ENCODE data around the gene CREB3.

DNA sequence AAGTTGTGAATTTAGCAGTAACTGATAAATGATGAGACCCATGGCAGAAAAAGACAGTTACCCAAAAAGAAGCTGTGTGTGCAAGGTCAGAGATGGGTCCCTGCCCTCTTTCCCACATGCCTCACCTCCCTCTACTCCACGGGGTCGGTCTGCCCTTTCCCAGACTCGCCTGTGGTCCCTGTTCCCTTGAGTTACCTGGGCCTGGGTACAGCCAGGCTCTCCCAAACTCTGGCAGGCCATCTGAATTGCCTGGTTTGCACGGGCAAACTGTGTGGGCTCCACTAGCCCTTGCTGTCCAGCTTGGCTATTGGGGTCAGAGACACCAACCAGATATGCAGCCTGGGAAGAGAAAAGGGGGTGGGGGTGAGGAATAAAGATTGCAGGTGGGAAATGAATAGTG is 24.3 kb upstream of the CREB3 start:
- TF ChIP-seq TAF1 (IDR thresholded peaks at IDR 0.05; ENCODE audit: low read depth) (no peak), CTCF (IDR thresholded peaks at IDR 0.05; ENCODE audit: poor library complexity, severe bottlenecking) (no peak), EP300 (conservative IDR thresholded peaks at IDR 0.05; ENCODE audit: poor library complexity, severe bottlenecking) (no peak), POLR2AphosphoS5 (IDR thresholded peaks at IDR 0.05) (no peak), EZH2 (IDR thresholded peaks at IDR 0.05; ENCODE audit: borderline replicate concordance, insufficient read depth, low read length, poor library complexity, severe bottlenecking) (no peak), RAD21 (conservative IDR thresholded peaks at IDR 0.05) (no peak)
- TF ChIP-seq, protein P1, sequence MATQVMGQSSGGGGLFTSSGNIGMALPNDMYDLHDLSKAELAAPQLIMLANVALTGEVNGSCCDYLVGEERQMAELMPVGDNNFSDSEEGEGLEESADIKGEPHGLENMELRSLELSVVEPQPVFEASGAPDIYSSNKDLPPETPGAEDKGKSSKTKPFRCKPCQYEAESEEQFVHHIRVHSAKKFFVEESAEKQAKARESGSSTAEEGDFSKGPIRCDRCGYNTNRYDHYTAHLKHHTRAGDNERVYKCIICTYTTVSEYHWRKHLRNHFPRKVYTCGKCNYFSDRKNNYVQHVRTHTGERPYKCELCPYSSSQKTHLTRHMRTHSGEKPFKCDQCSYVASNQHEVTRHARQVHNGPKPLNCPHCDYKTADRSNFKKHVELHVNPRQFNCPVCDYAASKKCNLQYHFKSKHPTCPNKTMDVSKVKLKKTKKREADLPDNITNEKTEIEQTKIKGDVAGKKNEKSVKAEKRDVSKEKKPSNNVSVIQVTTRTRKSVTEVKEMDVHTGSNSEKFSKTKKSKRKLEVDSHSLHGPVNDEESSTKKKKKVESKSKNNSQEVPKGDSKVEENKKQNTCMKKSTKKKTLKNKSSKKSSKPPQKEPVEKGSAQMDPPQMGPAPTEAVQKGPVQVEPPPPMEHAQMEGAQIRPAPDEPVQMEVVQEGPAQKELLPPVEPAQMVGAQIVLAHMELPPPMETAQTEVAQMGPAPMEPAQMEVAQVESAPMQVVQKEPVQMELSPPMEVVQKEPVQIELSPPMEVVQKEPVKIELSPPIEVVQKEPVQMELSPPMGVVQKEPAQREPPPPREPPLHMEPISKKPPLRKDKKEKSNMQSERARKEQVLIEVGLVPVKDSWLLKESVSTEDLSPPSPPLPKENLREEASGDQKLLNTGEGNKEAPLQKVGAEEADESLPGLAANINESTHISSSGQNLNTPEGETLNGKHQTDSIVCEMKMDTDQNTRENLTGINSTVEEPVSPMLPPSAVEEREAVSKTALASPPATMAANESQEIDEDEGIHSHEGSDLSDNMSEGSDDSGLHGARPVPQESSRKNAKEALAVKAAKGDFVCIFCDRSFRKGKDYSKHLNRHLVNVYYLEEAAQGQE (IDR thresholded peaks at IDR 0.05; ENCODE audit: borderline replicate concordance) = no peak

All from neural cell (in vitro differentiated cells).